ENCODE measurements around the gene BRSK2. TPM values are rescaled to one million over a fixed set of nuclear protein-coding genes. Genes with fewer than 3 reads are reported as not detected.

Gene BRSK2
- total and polyA plus RNA-seq, 2 experiments from 2014 or later: 4.7 to 13.6 TPM

DNA sequence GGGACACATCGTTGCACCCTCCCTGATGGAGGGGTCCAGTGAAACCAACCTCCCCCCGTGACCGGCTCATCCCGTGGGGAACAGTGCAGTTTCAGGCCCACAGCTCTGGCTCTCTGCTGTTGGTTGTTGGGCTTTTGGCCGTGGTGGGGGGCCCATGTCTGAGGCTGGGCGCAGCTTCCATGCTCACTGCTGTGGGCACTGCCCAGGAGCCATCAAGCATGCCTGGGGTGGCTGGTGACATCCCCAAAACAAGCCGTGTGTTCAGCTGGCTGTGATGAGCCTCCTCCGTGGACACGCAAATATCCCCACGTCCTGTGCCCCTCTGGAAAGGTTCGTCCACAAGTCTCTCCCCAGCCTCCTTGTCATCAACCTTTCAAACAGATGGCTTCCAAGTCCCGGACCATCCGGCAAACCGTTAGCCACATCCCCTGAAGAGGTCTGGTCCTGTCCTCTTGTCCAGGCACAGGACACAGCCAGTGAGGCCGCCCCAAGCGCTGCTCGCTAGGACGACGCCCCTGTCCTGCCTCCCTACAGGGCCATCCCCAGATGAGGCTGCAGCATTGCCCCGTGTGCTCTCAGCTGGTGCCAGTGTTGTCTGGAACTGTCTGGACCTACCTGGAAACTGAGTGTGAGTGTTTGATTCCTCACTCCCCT is 29.4 kb upstream of the BRSK2 start:
- DNase-seq (ENCODE audit: low spot score): no peak
- Histone ChIP-seq H3K9me3 (ENCODE audit: low read depth) (no peaks in the 10 kb centered on the region), H3K4me2 (no peak overlapping the region), H4K20me1 (ENCODE audit: insufficient read depth, poor library complexity, severe bottlenecking) (no peaks in the 10 kb centered on the region), H3K4me1 (ENCODE audit: insufficient read depth) (peaks cover 5% of the 10 kb centered on the region), H3K4me3 (no peak overlapping the region), H3K79me2 (no peaks in the 10 kb centered on the region), H2AFZ (no peak overlapping the region), H3K36me3 (replicated peaks; ENCODE audit: insufficient read depth, low read depth) (no peaks in the 10 kb centered on the region), H3K9me2 (replicated peaks; ENCODE audit: insufficient read depth) (no peaks in the 10 kb centered on the region), H3K27ac (no peak overlapping the region), H3K27me3 (no peaks in the 10 kb centered on the region)
- WGBS (ENCODE audit: low lambda C conversion rate, missing lambda C conversion rate): 91% methylated on average over 20 of the region's 20 CpGs
- TF ChIP-seq, protein P1, sequence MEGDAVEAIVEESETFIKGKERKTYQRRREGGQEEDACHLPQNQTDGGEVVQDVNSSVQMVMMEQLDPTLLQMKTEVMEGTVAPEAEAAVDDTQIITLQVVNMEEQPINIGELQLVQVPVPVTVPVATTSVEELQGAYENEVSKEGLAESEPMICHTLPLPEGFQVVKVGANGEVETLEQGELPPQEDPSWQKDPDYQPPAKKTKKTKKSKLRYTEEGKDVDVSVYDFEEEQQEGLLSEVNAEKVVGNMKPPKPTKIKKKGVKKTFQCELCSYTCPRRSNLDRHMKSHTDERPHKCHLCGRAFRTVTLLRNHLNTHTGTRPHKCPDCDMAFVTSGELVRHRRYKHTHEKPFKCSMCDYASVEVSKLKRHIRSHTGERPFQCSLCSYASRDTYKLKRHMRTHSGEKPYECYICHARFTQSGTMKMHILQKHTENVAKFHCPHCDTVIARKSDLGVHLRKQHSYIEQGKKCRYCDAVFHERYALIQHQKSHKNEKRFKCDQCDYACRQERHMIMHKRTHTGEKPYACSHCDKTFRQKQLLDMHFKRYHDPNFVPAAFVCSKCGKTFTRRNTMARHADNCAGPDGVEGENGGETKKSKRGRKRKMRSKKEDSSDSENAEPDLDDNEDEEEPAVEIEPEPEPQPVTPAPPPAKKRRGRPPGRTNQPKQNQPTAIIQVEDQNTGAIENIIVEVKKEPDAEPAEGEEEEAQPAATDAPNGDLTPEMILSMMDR (IDR thresholded peaks at IDR 0.05; ENCODE audit: poor library complexity): no peak
- TF ChIP-seq EZH2 (IDR thresholded peaks at IDR 0.05; ENCODE audit: borderline replicate concordance): no peak
- TF ChIP-seq EZH2phosphoT487 (IDR thresholded peaks at IDR 0.05; ENCODE audit: low read depth, severe bottlenecking, unreplicated experiment): no peak

DNA sequence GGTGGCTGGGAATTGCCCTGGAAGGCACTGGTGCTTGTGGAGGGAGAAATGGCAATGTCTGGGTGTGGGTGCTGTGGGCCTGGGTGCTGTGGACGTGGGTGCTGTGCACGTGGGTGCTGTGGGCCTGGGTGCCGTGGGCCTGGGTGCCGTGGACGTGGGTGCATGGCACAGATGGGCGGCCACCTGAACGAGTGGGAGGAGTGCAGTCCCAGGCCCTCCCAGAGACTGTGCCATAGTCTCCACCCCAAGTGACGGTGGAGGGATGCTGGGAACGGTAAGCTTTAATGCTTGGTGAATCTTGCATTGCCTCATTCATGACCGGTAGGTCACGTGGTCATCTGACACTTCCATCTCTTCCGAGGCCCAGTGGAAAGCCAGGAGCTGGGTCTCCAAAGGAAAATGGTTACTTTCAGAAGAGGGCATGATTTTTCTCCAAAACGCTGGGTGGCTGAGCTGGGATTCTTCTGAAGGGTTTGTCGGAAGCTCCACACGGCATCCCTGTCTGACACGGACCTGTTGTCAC is 28.8 kb upstream of the BRSK2 start:
- Histone ChIP-seq H3K27ac (no peak overlapping the region), H3K9me2 (replicated peaks; ENCODE audit: insufficient read depth) (no peaks in the 10 kb centered on the region)
- 87% methylated on average over 12 of the region's 16 CpGs for WGBS (ENCODE audit: low lambda C conversion rate, missing lambda C conversion rate)

DNA sequence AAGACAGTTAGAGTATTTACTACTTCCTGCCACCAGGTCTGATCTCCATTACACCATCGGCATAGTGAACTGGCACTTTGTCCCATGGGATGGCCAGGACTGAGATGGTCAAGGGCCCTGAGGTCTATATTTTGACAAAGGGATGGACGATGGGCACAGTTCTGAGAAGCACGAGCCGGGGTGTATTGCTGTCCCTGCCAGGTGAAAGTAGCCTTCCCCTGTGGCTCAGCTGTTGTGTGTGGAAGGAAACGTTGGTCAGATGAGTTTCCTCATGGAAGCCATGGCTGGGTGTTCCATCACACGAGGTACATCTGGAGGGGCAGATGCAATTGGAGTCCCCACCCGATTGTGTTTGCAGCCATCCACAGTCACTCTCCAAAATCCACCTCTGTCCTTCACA is 27.9 kb upstream of the BRSK2 start:
- no peaks in the 10 kb centered on the region for H3K9me3 ChIP-seq (ENCODE audit: low read depth)
- H2AFZ ChIP-seq: no peak overlapping the region
- no peak overlapping the region for H3K4me3 ChIP-seq
- H3K4me1 ChIP-seq (ENCODE audit: insufficient read depth): no peaks in the 10 kb centered on the region
- no peak for DNase-seq (ENCODE audit: low spot score)
- no peak overlapping the region for H3K27ac ChIP-seq
- no peaks in the 10 kb centered on the region for H3K9me2 ChIP-seq (replicated peaks; ENCODE audit: insufficient read depth)
- TF ChIP-seq EZH2phosphoT487 (IDR thresholded peaks at IDR 0.05; ENCODE audit: low read depth, severe bottlenecking, unreplicated experiment) (no peak), EZH2 (IDR thresholded peaks at IDR 0.05; ENCODE audit: borderline replicate concordance) (no peak)
- TF ChIP-seq, protein P1 (IDR thresholded peaks at IDR 0.05; ENCODE audit: poor library complexity): no peak
- H3K36me3 ChIP-seq (replicated peaks; ENCODE audit: insufficient read depth, low read depth): no peaks in the 10 kb centered on the region
- 71% methylated on average over 7 of the region's 7 CpGs for WGBS (ENCODE audit: low lambda C conversion rate, missing lambda C conversion rate)
- no peak overlapping the region for H3K4me2 ChIP-seq
- no peaks in the 10 kb centered on the region for H4K20me1 ChIP-seq (ENCODE audit: insufficient read depth, poor library complexity, severe bottlenecking)
- no peaks in the 10 kb centered on the region for H3K79me2 ChIP-seq
- no peaks in the 10 kb centered on the region for H3K27me3 ChIP-seq

More for the DNA sequence above, 28.8 kb upstream of the BRSK2 start:
- Histone ChIP-seq H3K79me2 (no peaks in the 10 kb centered on the region), H3K36me3 (replicated peaks; ENCODE audit: insufficient read depth, low read depth) (no peaks in the 10 kb centered on the region), H3K9me3 (ENCODE audit: low read depth) (no peaks in the 10 kb centered on the region), H3K4me2 (no peak overlapping the region), H3K27me3 (no peaks in the 10 kb centered on the region), H2AFZ (no peak overlapping the region), H3K4me3 (no peak overlapping the region), H3K4me1 (ENCODE audit: insufficient read depth) (peaks cover 5% of the 10 kb centered on the region), H4K20me1 (ENCODE audit: insufficient read depth, poor library complexity, severe bottlenecking) (no peaks in the 10 kb centered on the region)
- TF ChIP-seq, protein P1 (IDR thresholded peaks at IDR 0.05; ENCODE audit: poor library complexity): no peak
- no peak for TF ChIP-seq EZH2 (IDR thresholded peaks at IDR 0.05; ENCODE audit: borderline replicate concordance)
- TF ChIP-seq EZH2phosphoT487 (IDR thresholded peaks at IDR 0.05; ENCODE audit: low read depth, severe bottlenecking, unreplicated experiment): no peak
- no peak for DNase-seq (ENCODE audit: low spot score)
